Neuronal stem cell (in vitro differentiated cells): ENCODE measurements around the gene TMEM38B.
"Not testable (repeated sequence)": the region's sequence is repeated elsewhere in the genome, so short reads cannot be mapped to it uniquely, and the experiment has no call there.

ENCODE experiments used
- DNase-seq: peaks from one replicate; pipeline ENCODE4 v3.0.0-alpha.2; 2013; ENCODE audit warnings: low spot score
- H2AFZ ChIP-seq: one replicate; pipeline ENCODE4 v1.6.1; 2013; ENCODE audit warnings: mild to moderate bottlenecking, low read length, inconsistent platforms
- H2AK5ac ChIP-seq: 2 replicates; pipeline ENCODE4 v1.6.1; 2013; ENCODE audit warnings: low read depth, mild to moderate bottlenecking, inconsistent platforms, low read length, moderate library complexity, mixed read lengths
- H2BK120ac ChIP-seq: 2 replicates; pipeline ENCODE4 v1.6.1; 2013; ENCODE audit warnings: low read depth, mild to moderate bottlenecking, inconsistent platforms, low read length, moderate library complexity, mixed read lengths
- H2BK12ac ChIP-seq: one replicate; pipeline ENCODE4 v1.6.1; 2013; ENCODE audit warnings: low read length, inconsistent platforms
- H2BK15ac ChIP-seq: 2 replicates; pipeline ENCODE4 v1.6.1; 2013; ENCODE audit warnings: mild to moderate bottlenecking, low read length, inconsistent platforms, mixed read lengths
- H2BK5ac ChIP-seq: one replicate; pipeline ENCODE4 v1.6.1; 2013; ENCODE audit warnings: inconsistent platforms, mild to moderate bottlenecking, low read length, moderate library complexity
- H3K14ac ChIP-seq: one replicate; pipeline ENCODE4 v1.6.1; 2013; ENCODE audit warnings: low read length, inconsistent platforms
- H3K18ac ChIP-seq: 2 replicates; pipeline ENCODE4 v1.6.1; 2013; ENCODE audit warnings: low read length, inconsistent platforms
- H3K23ac ChIP-seq: 2 replicates; pipeline ENCODE4 v1.6.1; 2013; ENCODE audit warnings: low read depth, mild to moderate bottlenecking, mixed read lengths, low read length, inconsistent platforms; ENCODE audit not compliant: poor library complexity
- H3K27ac ChIP-seq: replicated peaks from 3 replicates; pipeline ENCODE4 v1.5.1; 2013; ENCODE audit warnings: low read length, inconsistent platforms
- H3K27me3 ChIP-seq, 3 experiments: 2 replicates each; pipeline ENCODE4 v1.6.1; 2013; ENCODE audit warnings: low read length in 3 of 3, mild to moderate bottlenecking in 2 of 3, inconsistent platforms in 1 of 3, low read depth in 1 of 3, mixed read lengths in 1 of 3, moderate library complexity in 1 of 3; ENCODE audit not compliant: control insufficient read depth in 3 of 3, insufficient read depth in 3 of 3
- H3K36me3 ChIP-seq, 2 donors: replicated peaks in 1 of 2; 2 replicates each; pipeline ENCODE4 v1.6.1; 2013; ENCODE audit warnings: low read length in 2 of 2; ENCODE audit not compliant: control insufficient read depth in 2 of 2, insufficient read depth in 2 of 2
- H3K4ac ChIP-seq: 2 replicates; pipeline ENCODE4 v1.6.1; 2013; ENCODE audit warnings: inconsistent platforms, mild to moderate bottlenecking, low read length, moderate library complexity
- H3K4me1 ChIP-seq, 2 donors: 1 replicate in 1 of 2; 2 replicates in 1 of 2; pipeline ENCODE4 v1.6.1; 2013; ENCODE audit warnings: low read length in 2 of 2, low read depth in 1 of 2; ENCODE audit not compliant: control insufficient read depth in 2 of 2, insufficient read depth in 1 of 2
- H3K4me2 ChIP-seq: one replicate; pipeline ENCODE4 v1.6.1; 2013; ENCODE audit warnings: mild to moderate bottlenecking, low read length, inconsistent platforms; ENCODE audit not compliant: insufficient read depth, poor library complexity, severe bottlenecking
- H3K4me3 ChIP-seq, 2 donors: 2 replicates each; pipeline ENCODE4 v1.5.1; 2013; ENCODE audit warnings: low read length in 2 of 2, mild to moderate bottlenecking in 2 of 2, inconsistent platforms in 1 of 2, moderate library complexity in 1 of 2
- H3K79me1 ChIP-seq: one replicate; pipeline ENCODE4 v1.6.1; 2013; ENCODE audit warnings: low read depth, mild to moderate bottlenecking, inconsistent platforms, low read length, moderate library complexity
- H3K9ac ChIP-seq: one replicate; pipeline ENCODE4 v1.6.1; 2013; ENCODE audit warnings: mild to moderate bottlenecking, low read depth, low read length, inconsistent platforms; ENCODE audit not compliant: poor library complexity
- H3K9me3 ChIP-seq, 2 donors: replicated peaks in 1 of 2; 2 replicates each; pipeline versions ENCODE3 to v1.6.1; 2013; ENCODE audit warnings: low read length in 2 of 2, mild to moderate bottlenecking in 2 of 2, inconsistent platforms in 1 of 2, low read depth in 1 of 2, mixed read lengths in 1 of 2, moderate library complexity in 1 of 2; ENCODE audit not compliant: control insufficient read depth in 2 of 2, insufficient read depth in 1 of 2
- H4K8ac ChIP-seq: one replicate; pipeline ENCODE4 v1.6.1; 2013; ENCODE audit warnings: low read depth, mild to moderate bottlenecking, inconsistent platforms, low read length, moderate library complexity
- H4K91ac ChIP-seq: one replicate; pipeline ENCODE4 v1.6.1; 2013; ENCODE audit warnings: low read length, low read depth, mild to moderate bottlenecking, inconsistent platforms; ENCODE audit not compliant: poor library complexity
- WGBS, 2 donors: extraction: QIAGEN DNeasy Blood & Tissue Kit; methylation state at CpG; one replicate each; pipeline ENCODE4 v1.1.7; 2013; ENCODE audit warnings: missing lambda C conversion rate in 2 of 2, mixed read lengths in 1 of 2; ENCODE audit not compliant: insufficient read length in 2 of 2, insufficient replicate concordance in 1 of 2; ENCODE audit errors: extremely low coverage in 2 of 2; 5-methylcytosine and 5-hydroxymethylcytosine counted together

The TMEM38B gene

GRCh38 chr9:105703638-105704037 is 9.3 kb downstream of the TMEM38B start:
- not testable (repeated sequence) for H3K14ac ChIP-seq, H2AK5ac ChIP-seq, H3K23ac ChIP-seq, H3K9me3 ChIP-seq, H3K27ac ChIP-seq, H3K4me3 ChIP-seq, H2BK15ac ChIP-seq, DNase-seq, H3K18ac ChIP-seq, H4K8ac ChIP-seq, H2BK120ac ChIP-seq, H3K4me1 ChIP-seq, H2BK12ac ChIP-seq, H3K4me2 ChIP-seq, H2BK5ac ChIP-seq, H3K4ac ChIP-seq, H2AFZ ChIP-seq, H3K27me3 ChIP-seq, H3K9ac ChIP-seq, H3K79me1 ChIP-seq, H4K91ac ChIP-seq
- H3K36me3 ChIP-seq: peaks cover 4 to 38% of the 10 kb centered on the region in 2 donors
- no CpG with 5 or more reads among the region's 4 CpGs for WGBS, 2 donors

GRCh38 chr9:105706156-105706555 is 11.8 kb downstream of the TMEM38B start:
- Histone ChIP-seq H3K23ac (no peak overlapping the region), H3K4ac (no peak overlapping the region), H3K14ac (no peak overlapping the region), H3K36me3 (peaks cover 8 to 54% of the 10 kb centered on the region in 2 donors), H3K9me3 (peaks cover 3 to 5% of the 10 kb centered on the region in 2 donors), H3K9ac (no peak overlapping the region), H2BK12ac (no peak overlapping the region), H4K91ac (no peak overlapping the region), H3K4me2 (no peak overlapping the region), H3K4me1 (no peaks in the 10 kb centered on the region), H2AK5ac (no peak overlapping the region), H2AFZ (no peak overlapping the region), H3K79me1 (no peaks in the 10 kb centered on the region), H3K4me3 (no peak overlapping the region), H2BK120ac (no peak overlapping the region), H3K27ac (no peak overlapping the region), H3K18ac (no peak overlapping the region), H4K8ac (no peak overlapping the region), H3K27me3 (no peaks in the 10 kb centered on the region), H2BK15ac (no peak overlapping the region), H2BK5ac (no peak overlapping the region)
- WGBS, 2 donors: no CpG with 5 or more reads among the region's 8 CpGs
- no peak for DNase-seq

DNA sequence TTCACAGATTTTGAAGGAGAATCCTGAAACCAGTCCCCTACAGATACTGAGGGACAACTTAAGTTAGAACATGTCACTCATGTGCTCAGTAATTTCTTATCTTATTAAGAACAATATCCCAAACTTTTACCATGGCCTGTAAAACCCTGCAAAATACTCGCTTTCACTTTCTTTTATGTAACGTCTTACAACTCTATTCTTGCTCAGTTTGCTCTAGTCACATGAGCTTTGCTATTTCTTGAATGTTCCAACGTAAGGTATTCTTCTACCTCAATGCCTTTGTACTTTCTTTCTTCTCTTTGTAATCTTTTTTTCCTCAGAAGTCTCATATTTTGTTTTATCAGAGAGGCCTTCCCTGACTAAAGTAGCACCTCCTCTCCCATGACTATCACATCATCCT is 14.1 kb downstream of the TMEM38B start:
- H3K4me1 ChIP-seq: no peaks in the 10 kb centered on the region
- no peak overlapping the region for H3K14ac ChIP-seq
- H2AK5ac ChIP-seq: no peak overlapping the region
- peaks cover 1 to 3% of the 10 kb centered on the region in 2 donors for H3K9me3 ChIP-seq
- H2BK5ac ChIP-seq: no peak overlapping the region
- H3K4me3 ChIP-seq: no peak overlapping the region
- peaks cover 5 to 59% of the 10 kb centered on the region in 2 donors for H3K36me3 ChIP-seq
- no peak overlapping the region for H4K91ac ChIP-seq
- no peak for DNase-seq
- WGBS, 2 donors: no CpG with 5 or more reads among the region's 3 CpGs
- no peak overlapping the region for H2BK15ac ChIP-seq
- H2BK120ac ChIP-seq: no peak overlapping the region
- H2AFZ ChIP-seq: no peak overlapping the region
- no peak overlapping the region for H3K18ac ChIP-seq
- H4K8ac ChIP-seq: no peak overlapping the region
- no peak overlapping the region for H3K4ac ChIP-seq
- H3K4me2 ChIP-seq: no peak overlapping the region
- H3K23ac ChIP-seq: no peak overlapping the region
- H3K27me3 ChIP-seq: no peaks in the 10 kb centered on the region
- no peak overlapping the region for H3K27ac ChIP-seq
- no peak overlapping the region for H3K9ac ChIP-seq
- H2BK12ac ChIP-seq: no peak overlapping the region
- H3K79me1 ChIP-seq: peaks cover 2% of the 10 kb centered on the region

GRCh38 chr9:105710638-105711037 is 16.3 kb downstream of the TMEM38B start:
- H3K9ac ChIP-seq: no peak overlapping the region
- peaks cover 3% of the 10 kb centered on the region for H3K79me1 ChIP-seq
- no peak overlapping the region for H2AFZ ChIP-seq
- H2AK5ac ChIP-seq: no peak overlapping the region
- H3K4me1 ChIP-seq: peaks cover 0 to 2% of the 10 kb centered on the region in 2 donors
- no peak overlapping the region for H3K27ac ChIP-seq
- no CpG with 5 or more reads among the region's 13 CpGs for WGBS, 2 donors
- H3K18ac ChIP-seq: no peak overlapping the region
- no peak overlapping the region for H3K23ac ChIP-seq
- no peak overlapping the region for H3K4me2 ChIP-seq
- no peak overlapping the region for H2BK12ac ChIP-seq
- H3K36me3 ChIP-seq: peaks cover 10 to 73% of the 10 kb centered on the region in 2 donors
- H3K4ac ChIP-seq: no peak overlapping the region
- no peaks in the 10 kb centered on the region for H3K27me3 ChIP-seq
- no peak overlapping the region for H3K4me3 ChIP-seq
- H2BK5ac ChIP-seq: no peak overlapping the region
- no peak for DNase-seq
- H3K14ac ChIP-seq: no peak overlapping the region
- no peak overlapping the region for H4K8ac ChIP-seq
- no peak overlapping the region for H4K91ac ChIP-seq
- no peak overlapping the region for H2BK15ac ChIP-seq
- peaks cover 8 to 15% of the 10 kb centered on the region in 2 donors for H3K9me3 ChIP-seq
- H2BK120ac ChIP-seq: no peak overlapping the region
